Measurements from ENCODE around the gene KRT78.
"Not testable (repeated sequence)": the region's sequence is repeated elsewhere in the genome, so short reads cannot be mapped to it uniquely, and the experiment has no call there.

Gene KRT78

GRCh38 chr12:52860102-52860823 lies 11.5 kb upstream of the KRT78 start:
- no peak for TF ChIP-seq CTCF (IDR thresholded peaks at IDR 0.05; ENCODE audit: insufficient read depth, low read depth, low read length, missing control alignments)
- no peak overlapping the region for H3K4me3 ChIP-seq (ENCODE audit: low read depth, low read length)
- DNase-seq (ENCODE audit: low read depth): no peak

DNA sequence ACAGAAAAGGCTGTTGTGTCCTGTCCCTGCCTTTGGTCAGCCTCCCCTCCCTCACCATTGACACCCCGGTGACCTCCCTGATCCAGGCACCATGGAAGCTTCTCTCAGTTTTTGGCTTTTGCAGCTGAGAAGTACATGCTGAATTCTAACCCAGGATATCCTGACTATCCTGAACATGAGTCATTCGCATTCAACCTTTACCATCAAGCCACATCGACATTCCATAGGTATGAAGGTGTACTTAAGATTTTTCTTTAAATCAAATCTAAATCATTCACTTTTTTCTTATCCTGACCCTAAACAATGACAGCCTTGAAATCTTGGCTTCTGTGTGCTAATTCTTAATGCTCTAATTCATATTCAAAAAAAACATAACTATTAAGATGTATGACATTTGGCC lies 8.7 kb upstream of the KRT78 start:
- H3K4me3 ChIP-seq (ENCODE audit: low read depth, low read length): no peak overlapping the region
- no peak for TF ChIP-seq CTCF (IDR thresholded peaks at IDR 0.05; ENCODE audit: insufficient read depth, low read depth, low read length, missing control alignments)
- DNase-seq (ENCODE audit: low read depth): no peak

- no peak for DNase-seq (ENCODE audit: low read depth)
- H3K4me3 ChIP-seq (ENCODE audit: low read depth, low read length): no peak overlapping the region
- no peak for TF ChIP-seq CTCF (IDR thresholded peaks at IDR 0.05; ENCODE audit: insufficient read depth, low read depth, low read length, missing control alignments)
Measured at GRCh38 chr12:52856787-52857186, 8.0 kb upstream of the KRT78 start.

GRCh38 chr12:52856077-52856476 lies 7.3 kb upstream of the KRT78 start:
- not testable (repeated sequence) for DNase-seq (ENCODE audit: low read depth); H3K4me3 ChIP-seq (ENCODE audit: low read depth, low read length)

- no peak overlapping the region for H3K4me3 ChIP-seq (ENCODE audit: low read depth, low read length)
- no peak for DNase-seq (ENCODE audit: low read depth)
- TF ChIP-seq CTCF (IDR thresholded peaks at IDR 0.05; ENCODE audit: insufficient read depth, low read depth, low read length, missing control alignments): no peak
Measured at GRCh38 chr12:52851787-52852186, 3.0 kb upstream of the KRT78 start.

GRCh38 chr12:52850681-52851080 lies 1.9 kb upstream of the KRT78 start:
- no peak for DNase-seq (ENCODE audit: low read depth)
- H3K4me3 ChIP-seq (ENCODE audit: low read depth, low read length): no peak overlapping the region
- TF ChIP-seq CTCF (IDR thresholded peaks at IDR 0.05; ENCODE audit: insufficient read depth, low read depth, low read length, missing control alignments): no peak

GRCh38 chr12:52849511-52849910 lies 717 bp upstream of the KRT78 start:
- no peak for TF ChIP-seq CTCF (IDR thresholded peaks at IDR 0.05; ENCODE audit: insufficient read depth, low read depth, low read length, missing control alignments)
- no peak for DNase-seq (ENCODE audit: low read depth)
- no peak overlapping the region for H3K4me3 ChIP-seq (ENCODE audit: low read depth, low read length)

Data from GM12865 (cell line).